C4-2B (cell line): Measurements from ENCODE around the gene NHS.

ENCODE experiments used
- H3K27ac ChIP-seq: fragments of 450-650 bp; 2 replicates; pipeline ENCODE4 v1.5.1; 2017
- CTCF ChIP-seq: fragments of 450-650 bp; conservative IDR thresholded peaks from 2 replicates; pipeline ENCODE4 v1.5.1; 2017; ENCODE audit warnings: mild to moderate bottlenecking
- ZFX ChIP-seq: fragments of 450-650 bp; IDR thresholded peaks from 2 replicates; pipeline ENCODE4 v1.6.1; 2017

The NHS gene

GRCh38 chrX:17767734-17768133, 392.7 kb downstream of the NHS start:
- no peak for TF ChIP-seq CTCF

GRCh38 chrX:17768997-17769396, 394.0 kb downstream of the NHS start:
- no peak for TF ChIP-seq CTCF
- TF ChIP-seq ZFX, result no peak
- no peak overlapping the region for H3K27ac ChIP-seq

More at GRCh38 chrX:17767734-17768133, 392.7 kb downstream of the NHS start:
- no peak overlapping the region for H3K27ac ChIP-seq

GRCh38 chrX:17769701-17770269, 394.8 kb downstream of the NHS start:
- TF ChIP-seq ZFX, result no peak
- TF ChIP-seq CTCF, result no peak

GRCh38 chrX:17773221-17773876, 398.3 kb downstream of the NHS start:
- H3K27ac ChIP-seq, result no peak overlapping the region

More at GRCh38 chrX:17769701-17770269, 394.8 kb downstream of the NHS start:
- H3K27ac ChIP-seq, result no peak overlapping the region

GRCh38 chrX:17774053-17774452, 399.1 kb downstream of the NHS start:
- TF ChIP-seq CTCF, result no peak
- no peak for TF ChIP-seq ZFX

More at GRCh38 chrX:17773221-17773876, 398.3 kb downstream of the NHS start:
- no peak for TF ChIP-seq ZFX
- no peak for TF ChIP-seq CTCF

GRCh38 chrX:17778997-17779396, 404.0 kb downstream of the NHS start:
- TF ChIP-seq CTCF, result no peak
- no peak for TF ChIP-seq ZFX
- H3K27ac ChIP-seq, result no peak overlapping the region

More at GRCh38 chrX:17774053-17774452, 399.1 kb downstream of the NHS start:
- no peak overlapping the region for H3K27ac ChIP-seq

- TF ChIP-seq CTCF (no peak), ZFX (no peak)
Measured at GRCh38 chrX:17779434-17779833, 404.4 kb downstream of the NHS start.

More at GRCh38 chrX:17779434-17779833, 404.4 kb downstream of the NHS start:
- H3K27ac ChIP-seq, result no peak overlapping the region
